Aorta (tissue), 5 donors: ENCODE results near the gene MIOX. TPM values are rescaled to one million over a fixed set of nuclear protein-coding genes. Genes with fewer than 3 reads are reported as not detected.
A peak's percentile ranks its signal among the peaks of the same experiment; 100 is the strongest.

Source experiments
- ATAC-seq: fragments of 200-7000 bp; cut with Tn5 transposase; one replicate; pipeline ENCODE4 v1.9.1; 2022; ENCODE audit warnings: moderate library complexity; ENCODE audit not compliant: low FRiP score
- DNase-seq, 2 donors: peaks; one replicate each; pipeline ENCODE4 v3.0.0-alpha.2; 2020
- H3K27ac ChIP-seq, 2 donors: one replicate each; pipeline ENCODE4 v1.5.1; 2013; ENCODE audit warnings: low read length in 2 of 2, mild to moderate bottlenecking in 2 of 2, moderate library complexity in 2 of 2, control low read depth in 1 of 2, inconsistent platforms in 1 of 2, low read depth in 1 of 2
- H3K27me3 ChIP-seq, 2 donors: one replicate each; pipeline ENCODE4 v1.6.1; 2013; ENCODE audit warnings: control low read depth in 1 of 2, low read length in 1 of 2, mild to moderate bottlenecking in 1 of 2, moderate library complexity in 1 of 2; ENCODE audit not compliant: insufficient read depth in 2 of 2, control insufficient read depth in 1 of 2
- H3K36me3 ChIP-seq, 2 donors: one replicate each; pipeline ENCODE4 v1.6.1; 2013; ENCODE audit warnings: control low read depth in 1 of 2, low read length in 1 of 2, mild to moderate bottlenecking in 1 of 2; ENCODE audit not compliant: insufficient read depth in 2 of 2, control insufficient read depth in 1 of 2
- H3K4me1 ChIP-seq, 2 donors: one replicate each; pipeline ENCODE4 v1.6.1; 2013; ENCODE audit warnings: low read length in 2 of 2, control low read depth in 1 of 2, mild to moderate bottlenecking in 1 of 2, moderate library complexity in 1 of 2; ENCODE audit not compliant: insufficient read depth in 2 of 2, control insufficient read depth in 1 of 2
- H3K4me3 ChIP-seq, 2 donors: one replicate each; pipeline ENCODE4 v1.5.1; 2013; ENCODE audit warnings: low read length in 2 of 2, control low read depth in 1 of 2, mild to moderate bottlenecking in 1 of 2
- H3K9me3 ChIP-seq: one replicate; pipeline ENCODE4 v1.6.1; 2013; ENCODE audit warnings: mild to moderate bottlenecking, low read length; ENCODE audit not compliant: control insufficient read depth
- WGBS, 2 donors: extraction: QIAGEN DNeasy Blood & Tissue Kit; methylation state at CpG; one replicate each; pipeline ENCODE4 v1.1.7; 2013; 5-methylcytosine and 5-hydroxymethylcytosine counted together
- intact Hi-C, 2 donors: fragments of 100-400 bp; cut with DNase I; formaldehyde crosslinking; loops; one replicate each; pipeline versions ENCODE4 v1.14.2 to v1.15.0; 2022
- polyA plus RNA-seq, 2 donors: library from polyadenylated mRNA; stranded (reverse); fragments of 200-250 nt; gene quantifications; one replicate each; pipeline ENCODE4 v1.2.3, GENCODE V29; 2013
- total RNA-seq, 2 donors: library from RNA; stranded (reverse); fragmentation: NEBNext Ultra II Directional; extraction: Animal tissue kit (Norgen Biotek cat#: 25700); gene quantifications; one replicate each; pipeline ENCODE4 v1.2.1, GENCODE V29; 2021
- donor health status: healthy with polysubstance abuse.
- donor health status: Bipolar disorder and iron deficiency.
- donor health status: DM: no; HTN: no; CAD: no.
- donor health status: DM: no; HTN: no; CAD: no.
- donor health status: DM: yes; HTN: yes; CAD: no.

MIOX gene
- total and polyA plus RNA-seq, 4 donors: not detected

DNA sequence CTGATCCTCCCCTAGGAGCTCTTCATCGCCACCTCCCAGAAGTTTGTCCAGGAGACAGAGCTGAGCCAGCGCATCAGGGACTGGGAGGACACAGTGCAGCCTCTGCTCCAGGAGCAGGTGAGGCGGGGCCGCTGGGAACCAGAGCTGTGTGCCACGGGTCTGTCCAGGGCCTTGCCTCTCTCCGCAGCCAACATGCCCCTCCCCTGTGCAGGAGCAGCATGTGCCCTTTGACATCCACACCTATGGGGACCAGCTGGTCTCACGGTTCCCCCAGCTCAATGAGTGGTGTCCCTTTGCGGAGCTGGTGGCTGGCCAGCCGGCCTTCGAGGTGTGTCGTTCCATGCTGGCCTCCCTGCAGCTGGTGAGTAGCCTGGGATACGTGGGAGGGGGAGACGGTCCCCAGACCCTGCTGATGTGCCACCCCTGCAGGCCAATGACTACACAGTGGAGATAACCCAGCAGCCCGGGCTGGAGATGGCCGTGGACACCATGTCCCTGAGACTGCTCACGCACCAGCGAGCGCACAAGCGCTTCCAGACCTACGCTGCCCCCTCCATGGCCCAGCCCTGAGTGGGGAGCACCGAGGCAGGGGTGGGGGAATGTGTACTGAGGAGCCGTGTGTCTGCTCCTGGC, 36.3 kb downstream of the MIOX start:
- H3K9me3 ChIP-seq: no peaks in the 10 kb centered on the region
- no peaks in the 10 kb centered on the region for H3K36me3 ChIP-seq
- no peak overlapping the region for H3K4me3 ChIP-seq
- no peak for ATAC-seq
- no peaks in the 10 kb centered on the region for H3K4me1 ChIP-seq
- peak in 1 of 2 donors; percentile 51 for DNase-seq
- H3K27me3 ChIP-seq: no peaks in the 10 kb centered on the region
- intact Hi-C loops: no loop called here
- H3K27ac ChIP-seq: no peak overlapping the region
- 82 to 87% methylated on average over 22 of the region's 22 CpGs for WGBS, 2 donors

DNA sequence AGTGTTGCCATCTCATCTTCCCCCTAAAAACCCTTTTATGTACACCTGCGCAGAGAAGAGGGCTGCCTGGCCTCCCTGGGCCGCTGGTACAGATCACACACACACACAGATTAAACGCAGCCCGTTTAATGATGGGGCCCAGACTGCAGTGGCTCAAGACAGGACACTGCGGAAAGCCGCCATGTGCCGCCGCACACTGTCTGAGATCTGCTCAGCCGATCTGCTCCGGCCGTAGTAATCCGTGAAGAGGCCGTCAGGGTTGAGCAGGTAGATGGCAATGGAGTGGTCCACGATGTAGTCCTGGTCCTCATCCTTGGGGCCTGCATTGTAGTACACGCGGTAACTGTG, 36.8 kb downstream of the MIOX start:
- H3K4me1 ChIP-seq: no peaks in the 10 kb centered on the region
- WGBS, 2 donors: 93 to 95% methylated on average over 16 of the region's 16 CpGs
- ATAC-seq: no peak
- H3K27ac ChIP-seq: no peak overlapping the region
- intact Hi-C loops: no loop called here
- DNase-seq: no peak
- H3K4me3 ChIP-seq: no peak overlapping the region
- no peaks in the 10 kb centered on the region for H3K36me3 ChIP-seq
- no peaks in the 10 kb centered on the region for H3K9me3 ChIP-seq
- no peaks in the 10 kb centered on the region for H3K27me3 ChIP-seq

DNA sequence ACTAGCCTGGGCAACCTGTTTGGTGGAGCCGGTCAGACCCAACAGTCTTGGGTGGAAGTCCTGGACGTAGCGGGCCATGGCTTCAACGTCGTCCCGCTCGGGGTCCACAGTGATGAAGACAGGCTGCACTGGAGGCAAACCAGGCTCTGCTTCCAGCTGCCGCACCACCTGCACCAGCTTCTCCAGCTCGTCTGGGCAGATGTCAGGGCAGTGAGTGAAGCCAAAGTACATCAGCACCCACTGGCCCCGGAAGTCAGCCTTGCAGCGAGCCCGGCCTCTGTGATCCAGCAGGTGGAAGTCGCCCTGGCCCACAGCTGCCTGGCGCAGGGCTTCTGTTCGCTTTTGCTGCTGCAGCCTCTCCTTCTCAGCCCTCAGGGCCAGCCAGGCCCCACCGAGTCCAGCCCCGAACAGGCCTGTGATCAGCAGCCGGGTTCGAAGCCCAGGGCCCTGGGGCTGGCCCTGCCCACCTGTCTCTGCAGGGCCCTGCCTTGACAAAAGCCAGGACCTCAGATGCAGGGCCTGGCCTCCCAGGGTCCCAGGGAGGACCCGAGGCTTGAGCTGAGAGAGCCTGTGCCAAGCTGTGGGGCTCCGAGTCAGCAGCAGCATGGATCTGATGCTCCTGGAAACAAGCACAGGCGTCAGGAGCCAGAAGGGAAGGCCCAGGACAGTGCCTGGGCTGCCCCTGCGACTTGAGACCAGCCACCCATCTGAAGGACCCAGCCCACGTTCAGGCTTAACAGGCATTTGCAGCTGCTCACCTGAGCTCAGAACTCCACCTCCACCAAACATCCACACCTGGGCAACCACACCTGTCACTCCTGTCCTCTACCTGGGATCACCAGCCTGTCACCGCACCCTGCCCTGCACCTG, 37.4 kb downstream of the MIOX start:
- H3K27ac ChIP-seq: no peak overlapping the region
- no peaks in the 10 kb centered on the region for H3K27me3 ChIP-seq
- ATAC-seq: no peak
- no peak overlapping the region for H3K4me3 ChIP-seq
- no peaks in the 10 kb centered on the region for H3K36me3 ChIP-seq
- H3K9me3 ChIP-seq: no peaks in the 10 kb centered on the region
- no peak for DNase-seq
- intact Hi-C loops: no loop called here
- no peaks in the 10 kb centered on the region for H3K4me1 ChIP-seq
- WGBS, 2 donors: 79 to 81% methylated on average over 25 of the region's 25 CpGs

DNA sequence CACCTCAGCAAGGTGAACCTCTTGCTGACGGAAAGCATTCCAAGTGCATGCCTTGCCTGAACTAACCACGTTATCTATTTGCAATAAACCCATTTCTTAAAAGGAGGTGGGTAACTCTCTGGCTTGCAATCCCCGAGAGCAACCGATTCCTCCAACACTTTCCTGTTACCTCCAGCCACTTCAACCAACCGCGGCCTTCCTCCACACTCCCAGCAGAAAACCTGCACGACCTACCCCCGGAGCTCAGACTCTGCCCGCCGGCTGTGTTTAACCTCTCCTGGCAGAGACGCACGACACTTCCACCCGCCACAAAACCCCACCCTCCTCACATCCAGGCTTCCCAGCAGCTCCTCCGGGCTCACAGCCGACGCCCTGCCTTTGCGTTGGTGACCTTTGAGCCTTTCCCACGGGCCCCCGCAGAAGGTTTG, 38.0 kb downstream of the MIOX start:
- DNase-seq (peak in 1 of 2 donors; percentile 68), ATAC-seq (no peak)
- intact Hi-C loops: loop anchor here (1.0 to 5.0 kb wide), 2 partner anchors 16 to 38 kb away; partner anchors contain the start of genes NCAPH2 (in 2 of the 2) and SYCE3 (in 1 of the 2)
- WGBS, 2 donors: 7 to 11% methylated on average over 19 of the region's 19 CpGs
- Histone ChIP-seq H3K27me3 (no peaks in the 10 kb centered on the region), H3K27ac (peak overlapping the region in 1 of 2 donors; percentile 20), H3K9me3 (no peaks in the 10 kb centered on the region), H3K4me1 (no peaks in the 10 kb centered on the region), H3K4me3 (peak overlapping the region; percentile 28 to 53), H3K36me3 (no peaks in the 10 kb centered on the region)

DNA sequence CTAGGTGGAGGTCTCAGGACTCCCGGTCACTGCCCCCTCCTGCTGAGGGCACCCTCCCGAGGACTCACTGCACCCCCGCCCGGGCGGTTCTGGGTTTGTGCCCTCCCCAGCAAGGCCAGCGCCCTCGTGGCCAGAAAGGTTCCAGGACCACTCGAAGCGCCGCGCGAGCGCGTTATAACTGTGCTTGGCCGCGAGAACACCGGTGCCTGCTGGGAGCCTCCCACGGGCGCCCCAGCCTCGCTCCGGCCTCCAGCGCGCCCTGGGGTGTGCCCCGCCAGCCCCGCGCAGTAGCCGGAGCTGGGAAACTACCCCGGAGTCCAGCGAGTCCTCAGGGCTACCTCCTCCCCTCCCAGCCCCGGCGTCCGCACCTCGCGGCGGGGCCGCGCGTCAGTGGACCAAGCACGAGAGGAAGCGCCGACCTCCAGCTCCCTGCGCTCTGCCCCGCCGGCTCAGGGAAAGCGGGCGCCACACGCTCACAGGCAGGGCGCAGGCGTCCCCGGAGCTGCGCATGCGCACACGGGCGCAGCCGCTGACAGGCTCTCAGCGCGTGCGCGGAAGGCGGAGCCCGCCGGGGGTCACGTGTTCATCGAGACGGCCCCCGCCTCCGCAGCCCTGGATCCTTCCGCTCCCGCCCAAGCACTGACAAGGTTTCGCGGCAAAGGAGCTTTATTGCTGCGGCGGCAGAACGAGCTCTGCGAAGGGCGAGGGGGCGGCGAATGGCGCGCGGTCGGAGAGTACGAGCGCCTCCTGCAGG, 38.6 kb downstream of the MIOX start, which contains the start of gene SCO2:
Gene SCO2, minus strand, starts transcription at position 495 of the 754 bp plus-strand sequence. CDS start 1,187 bp downstream, outside the sequence.
- no peaks in the 10 kb centered on the region for H3K27me3 ChIP-seq
- no peaks in the 10 kb centered on the region for H3K4me1 ChIP-seq
- H3K36me3 ChIP-seq: no peaks in the 10 kb centered on the region
- H3K4me3 ChIP-seq: peak within 1 kb of the TSS; percentile 51 to 53
- DNase-seq (peak; percentile 98 to 99), ATAC-seq (peak; percentile 86)
- WGBS, 2 donors: 0% methylated on average over 49 to 84 of the region's 84 CpGs
- H3K9me3 ChIP-seq: no peaks in the 10 kb centered on the region
- H3K27ac ChIP-seq: peak within 1 kb of the TSS in 1 of 2 donors; percentile 54
- intact Hi-C loops: loop anchor here (1.0 to 5.0 kb wide), 2 partner anchors 17 to 37 kb away; partner anchors contain the start of genes NCAPH2 (in 2 of the 2) and SYCE3 (in 1 of the 2)

DNA sequence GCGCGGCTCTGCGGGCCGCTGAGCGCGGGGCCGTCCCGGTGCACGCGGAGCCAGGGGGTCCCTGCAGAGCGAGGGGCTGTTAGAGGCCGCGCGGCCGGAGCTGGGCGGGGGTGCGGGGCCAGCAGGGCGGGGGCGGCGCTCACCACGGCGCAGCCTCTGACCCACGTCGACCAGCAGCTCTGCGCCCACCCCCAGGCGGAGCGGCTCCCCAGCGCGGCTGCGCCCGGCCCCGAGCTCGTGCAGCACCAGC, 39.1 kb downstream of the MIOX start:
- H3K27ac ChIP-seq: peak overlapping the region in 1 of 2 donors; percentile 54
- intact Hi-C loops: loop anchor here (1.0 to 5.0 kb wide), 2 partner anchors 17 to 37 kb away; partner anchors contain the start of genes NCAPH2 (in 2 of the 2) and SYCE3 (in 1 of the 2)
- DNase-seq (no peak), ATAC-seq (no peak)
- 0 to 1% methylated on average over 15 to 33 of the region's 33 CpGs for WGBS, 2 donors
- no peaks in the 10 kb centered on the region for H3K36me3 ChIP-seq
- H3K4me3 ChIP-seq: peak overlapping the region; percentile 50 to 51
- H3K9me3 ChIP-seq: no peaks in the 10 kb centered on the region
- no peaks in the 10 kb centered on the region for H3K27me3 ChIP-seq
- no peaks in the 10 kb centered on the region for H3K4me1 ChIP-seq

DNA sequence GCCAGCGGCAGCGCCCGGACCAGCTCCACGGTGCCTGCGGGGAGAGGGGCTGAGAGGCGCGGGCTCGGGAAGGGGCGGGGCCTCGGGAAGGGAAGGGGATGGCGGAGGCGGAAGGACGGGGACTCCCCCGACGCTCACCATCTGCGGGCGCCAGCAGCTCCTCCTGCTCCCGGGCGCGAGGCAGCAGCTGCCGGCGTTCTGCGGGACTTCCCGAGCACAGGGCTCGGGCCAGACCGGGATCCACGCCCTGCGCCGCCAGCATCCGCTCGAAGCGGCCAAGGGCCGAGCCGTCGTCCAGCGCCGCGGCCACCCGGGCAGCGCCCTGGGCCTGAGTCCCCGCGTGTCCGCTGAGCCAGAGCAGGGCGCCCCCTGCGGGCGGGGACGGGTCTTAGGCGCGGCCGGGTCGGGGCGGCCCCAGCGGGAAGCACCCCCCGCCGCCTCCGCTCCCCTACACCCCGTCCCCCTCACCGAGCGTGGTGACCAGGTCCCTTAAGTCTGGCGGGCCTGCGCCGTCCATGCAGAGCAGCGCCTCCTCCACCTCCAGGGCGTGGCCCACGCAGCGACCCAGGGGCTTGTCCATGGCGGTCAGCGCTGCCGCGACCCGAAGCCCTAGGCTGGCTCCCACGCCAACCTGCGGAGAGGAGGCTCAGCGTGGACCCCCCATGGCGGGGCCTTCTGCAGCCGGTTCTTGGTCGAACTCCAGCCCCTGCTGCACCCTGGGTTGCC, 39.6 kb downstream of the MIOX start:
- Histone ChIP-seq H3K27me3 (no peaks in the 10 kb centered on the region), H3K4me3 (peak overlapping the region; percentile 50 to 51), H3K27ac (peak overlapping the region in 1 of 2 donors; percentile 49), H3K36me3 (no peaks in the 10 kb centered on the region), H3K9me3 (no peaks in the 10 kb centered on the region), H3K4me1 (no peaks in the 10 kb centered on the region)
- WGBS, 2 donors: 2 to 4% methylated on average over 56 to 77 of the region's 77 CpGs
- intact Hi-C loops: loop anchor here in 1 of 2 donors (5.0 kb wide), 1 partner anchor 36 kb away; the partner anchor contains the start of gene SYCE3
- DNase-seq (peak; percentile 93), ATAC-seq (peak; percentile 51)
